ENCODE results near the gene SAMD4A.

GRCh38 chr14:54754623-54755386 is 187.9 kb downstream of the SAMD4A start:
- TF ChIP-seq EZH2 (IDR thresholded peaks at IDR 0.05; ENCODE audit: low read length, missing control alignments) (no peak), CTCF (conservative IDR thresholded peaks at IDR 0.05 in 1 of 2, IDR thresholded peaks at IDR 0.05 in 1 of 2; ENCODE audit: low read depth in 1 of 2, low read length in 2 of 2) (no peak)

All from fibroblast of lung (primary cell).